OCI-LY7 (cell line): ENCODE data around the gene THRB. TPM values are rescaled to one million over a fixed set of nuclear protein-coding genes. Genes with fewer than 3 reads are reported as not detected.

Source experiments
- BruUV-seq: library from RNA; stranded (reverse); fragments of 400-500 nt; replicated peaks from 2 replicates; lab custom pipeline; 2021; lab: Mats Ljungman, UMichigan
- CTCF ChIA-PET: fragments of 300-600 bp; sonication (Branson Sonifier 250); formaldehyde crosslinking; loops from one replicate; lab custom pipeline; 2022; ENCODE audit warnings: antibody characterized with exemption; ENCODE audit not compliant: unreplicated experiment; lab: Charles Lee
- POLR2A ChIA-PET: fragments of 300-600 bp; sonication (Branson Sonifier 250); formaldehyde crosslinking; loops from one replicate; lab custom pipeline; 2022; ENCODE audit warnings: antibody characterized with exemption; lab: Charles Lee
- DNase-seq: peaks from one replicate; pipeline ENCODE4 v3.0.0-alpha.2; 2015; ENCODE audit warnings: low spot score
- H2AFZ ChIP-seq: fragments of 200-600 bp; sonication (generic), shearing (Covaris generic); 2 replicates; pipeline ENCODE4 v1.6.1; 2014; ENCODE audit warnings: mild to moderate bottlenecking, antibody characterized with exemption, low read length, moderate library complexity
- H3K27ac ChIP-seq: fragments of 200-600 bp; sonication (generic); 2 replicates; pipeline ENCODE4 v1.5.1; 2014; ENCODE audit warnings: mixed run types, low read depth, mild to moderate bottlenecking, moderate library complexity, low read length, inconsistent platforms; ENCODE audit not compliant: poor library complexity, severe bottlenecking
- H3K36me3 ChIP-seq: fragments of 200-600 bp; sonication (generic); 2 replicates; pipeline ENCODE4 v1.6.1; 2014; ENCODE audit warnings: mild to moderate bottlenecking, antibody characterized with exemption, low read length, moderate library complexity, mixed read lengths; ENCODE audit not compliant: insufficient read depth
- H3K4me1 ChIP-seq: fragments of 200-600 bp; sonication (generic); 2 replicates; pipeline ENCODE4 v1.5.1; 2014; ENCODE audit warnings: mild to moderate bottlenecking, low read length; ENCODE audit not compliant: insufficient read depth, poor library complexity, severe bottlenecking
- H3K4me2 ChIP-seq: fragments of 200-600 bp; sonication (generic); 2 replicates; pipeline ENCODE4 v1.6.1; 2014; ENCODE audit warnings: mild to moderate bottlenecking, low read length
- H3K4me3 ChIP-seq: fragments of 200-600 bp; sonication (generic); 2 replicates; pipeline ENCODE4 v1.5.1; 2014; ENCODE audit warnings: mild to moderate bottlenecking, low read depth, low read length; ENCODE audit not compliant: poor library complexity, severe bottlenecking
- H3K79me2 ChIP-seq: fragments of 200-600 bp; sonication (generic); 2 replicates; pipeline ENCODE4 v1.6.1; 2016; ENCODE audit warnings: low read depth, mild to moderate bottlenecking, low read length, moderate library complexity, mixed read lengths; ENCODE audit not compliant: insufficient read depth
- H3K9me2 ChIP-seq: fragments of 200-600 bp; sonication (generic); 2 replicates; pipeline ENCODE4 v1.6.1; 2016; ENCODE audit warnings: mild to moderate bottlenecking, low read length, mixed read lengths; ENCODE audit not compliant: insufficient read depth
- H3K9me3 ChIP-seq: fragments of 200-600 bp; sonication (generic); 2 replicates; pipeline ENCODE4 v1.6.1; 2014; ENCODE audit warnings: mild to moderate bottlenecking, mixed run types, low read length, mixed read lengths
- H4K20me1 ChIP-seq: fragments of 200-600 bp; sonication (generic); 2 replicates; pipeline ENCODE4 v1.6.1; 2014; ENCODE audit warnings: mild to moderate bottlenecking, antibody characterized with exemption, low read length, moderate library complexity, mixed read lengths; ENCODE audit not compliant: insufficient read depth
- EZH2phosphoT487 ChIP-seq: fragments of 200-600 bp; sonication (generic); IDR thresholded peaks from 2 replicates; pipeline ENCODE4 v1.6.1; 2018; ENCODE audit warnings: low read depth, borderline replicate concordance, mild to moderate bottlenecking, mixed run types, antibody characterized with exemption, low read length, moderate library complexity, mixed read lengths
- intact Hi-C: fragments of 100-400 bp; cut with micrococcal nuclease; formaldehyde crosslinking; loops from one replicate; pipeline ENCODE4 v1.10.0; 2022; ENCODE audit not compliant: unreplicated experiment
- total RNA-seq, 2 experiments: library from RNA; depleted of rRNA in 1 of 2; stranded (reverse); fragments of >200 nt in 1 of 2; shearing (Covaris generic) in 1 of 2; gene quantifications; 2 replicates each; pipeline ENCODE4 v1.2.3, GENCODE V29; 2014 to 2022
- TF ChIP-seq, protein P1 (sequence below): fragments of 200-600 bp; sonication (generic); conservative IDR thresholded peaks from 2 replicates; pipeline ENCODE4 v1.5.1; 2014; ENCODE audit warnings: mild to moderate bottlenecking, antibody characterized with exemption, low read length, moderate library complexity, mixed read lengths

Gene THRB
- total RNA-seq, 2 experiments from 2014 or later = not detected

- no peak for DNase-seq
- CTCF ChIA-PET = no interaction called here
- no peaks in the 10 kb centered on the region for H3K36me3 ChIP-seq
- BruUV-seq = no TSS peak
- TF ChIP-seq, protein P1, sequence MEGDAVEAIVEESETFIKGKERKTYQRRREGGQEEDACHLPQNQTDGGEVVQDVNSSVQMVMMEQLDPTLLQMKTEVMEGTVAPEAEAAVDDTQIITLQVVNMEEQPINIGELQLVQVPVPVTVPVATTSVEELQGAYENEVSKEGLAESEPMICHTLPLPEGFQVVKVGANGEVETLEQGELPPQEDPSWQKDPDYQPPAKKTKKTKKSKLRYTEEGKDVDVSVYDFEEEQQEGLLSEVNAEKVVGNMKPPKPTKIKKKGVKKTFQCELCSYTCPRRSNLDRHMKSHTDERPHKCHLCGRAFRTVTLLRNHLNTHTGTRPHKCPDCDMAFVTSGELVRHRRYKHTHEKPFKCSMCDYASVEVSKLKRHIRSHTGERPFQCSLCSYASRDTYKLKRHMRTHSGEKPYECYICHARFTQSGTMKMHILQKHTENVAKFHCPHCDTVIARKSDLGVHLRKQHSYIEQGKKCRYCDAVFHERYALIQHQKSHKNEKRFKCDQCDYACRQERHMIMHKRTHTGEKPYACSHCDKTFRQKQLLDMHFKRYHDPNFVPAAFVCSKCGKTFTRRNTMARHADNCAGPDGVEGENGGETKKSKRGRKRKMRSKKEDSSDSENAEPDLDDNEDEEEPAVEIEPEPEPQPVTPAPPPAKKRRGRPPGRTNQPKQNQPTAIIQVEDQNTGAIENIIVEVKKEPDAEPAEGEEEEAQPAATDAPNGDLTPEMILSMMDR = no peak
- TF ChIP-seq EZH2phosphoT487 = no peak
- no peak overlapping the region for H3K4me3 ChIP-seq
- H3K4me1 ChIP-seq = no peaks in the 10 kb centered on the region
- H3K4me2 ChIP-seq = no peak overlapping the region
- no peak overlapping the region for H3K27ac ChIP-seq
- POLR2A ChIA-PET = no interaction called here
- no peaks in the 10 kb centered on the region for H3K9me3 ChIP-seq
- no peak overlapping the region for H2AFZ ChIP-seq
- intact Hi-C loops = no loop called here
- no peaks in the 10 kb centered on the region for H3K9me2 ChIP-seq
- H3K79me2 ChIP-seq = no peaks in the 10 kb centered on the region
- no peaks in the 10 kb centered on the region for H4K20me1 ChIP-seq
Observed at GRCh38 chr3:24447836-24448235, 46.8 kb downstream of the THRB start.

DNA sequence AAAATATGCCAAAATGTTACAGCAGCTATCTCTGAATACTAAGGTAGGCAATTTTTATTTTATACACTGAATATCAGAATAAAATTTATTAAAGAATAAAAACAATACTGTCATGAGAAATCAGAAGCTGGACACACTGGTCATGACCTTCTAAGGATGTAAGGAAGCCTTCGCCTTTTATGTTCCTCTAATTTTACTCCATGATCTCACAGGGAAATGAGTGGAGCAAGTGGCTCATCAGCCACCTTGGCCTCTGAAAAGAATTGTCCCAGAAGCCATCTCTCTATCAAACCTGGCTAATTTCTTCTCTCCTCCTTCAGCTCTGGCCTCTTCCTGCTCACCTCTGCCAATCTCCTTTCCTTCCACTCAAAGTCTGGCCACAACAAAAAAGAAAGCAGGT, 48.6 kb downstream of the THRB start:
- ChIA-PET CTCF (no interaction called here), POLR2A (no interaction called here)
- Histone ChIP-seq H3K4me3 (no peak overlapping the region), H3K4me1 (no peaks in the 10 kb centered on the region), H3K4me2 (no peak overlapping the region), H2AFZ (no peak overlapping the region), H3K36me3 (no peaks in the 10 kb centered on the region), H3K79me2 (no peaks in the 10 kb centered on the region), H3K9me3 (no peaks in the 10 kb centered on the region), H4K20me1 (no peaks in the 10 kb centered on the region), H3K27ac (no peak overlapping the region), H3K9me2 (no peaks in the 10 kb centered on the region)
- TF ChIP-seq, protein P1 = no peak
- no peak for TF ChIP-seq EZH2phosphoT487
- DNase-seq = no peak
- no TSS peak for BruUV-seq
- intact Hi-C loops = no loop called here

GRCh38 chr3:24443476-24443875, 51.2 kb downstream of the THRB start:
- no peak overlapping the region for H3K27ac ChIP-seq
- H3K4me3 ChIP-seq = no peak overlapping the region
- no TSS peak for BruUV-seq
- DNase-seq = no peak
- H4K20me1 ChIP-seq = no peaks in the 10 kb centered on the region
- CTCF ChIA-PET = no interaction called here
- no peaks in the 10 kb centered on the region for H3K79me2 ChIP-seq
- TF ChIP-seq EZH2phosphoT487 = no peak
- TF ChIP-seq, protein P1 = no peak
- POLR2A ChIA-PET = interaction anchor here (0.6 kb wide), 1 partner anchor 61 kb away, joined by 3 read pairs; no protein-coding TSS in a partner anchor
- H3K36me3 ChIP-seq = no peaks in the 10 kb centered on the region
- H3K9me3 ChIP-seq = no peaks in the 10 kb centered on the region
- no peaks in the 10 kb centered on the region for H3K4me1 ChIP-seq
- H3K4me2 ChIP-seq = no peak overlapping the region
- H2AFZ ChIP-seq = no peak overlapping the region
- intact Hi-C loops = no loop called here
- H3K9me2 ChIP-seq = no peaks in the 10 kb centered on the region
